Measurements from ENCODE around the gene IGLL5. TPM values are rescaled to one million over a fixed set of nuclear protein-coding genes. Genes with fewer than 3 reads are reported as not detected.

The IGLL5 gene
- total RNA-seq, 1 donor from 2014 or later: not detected

DNA sequence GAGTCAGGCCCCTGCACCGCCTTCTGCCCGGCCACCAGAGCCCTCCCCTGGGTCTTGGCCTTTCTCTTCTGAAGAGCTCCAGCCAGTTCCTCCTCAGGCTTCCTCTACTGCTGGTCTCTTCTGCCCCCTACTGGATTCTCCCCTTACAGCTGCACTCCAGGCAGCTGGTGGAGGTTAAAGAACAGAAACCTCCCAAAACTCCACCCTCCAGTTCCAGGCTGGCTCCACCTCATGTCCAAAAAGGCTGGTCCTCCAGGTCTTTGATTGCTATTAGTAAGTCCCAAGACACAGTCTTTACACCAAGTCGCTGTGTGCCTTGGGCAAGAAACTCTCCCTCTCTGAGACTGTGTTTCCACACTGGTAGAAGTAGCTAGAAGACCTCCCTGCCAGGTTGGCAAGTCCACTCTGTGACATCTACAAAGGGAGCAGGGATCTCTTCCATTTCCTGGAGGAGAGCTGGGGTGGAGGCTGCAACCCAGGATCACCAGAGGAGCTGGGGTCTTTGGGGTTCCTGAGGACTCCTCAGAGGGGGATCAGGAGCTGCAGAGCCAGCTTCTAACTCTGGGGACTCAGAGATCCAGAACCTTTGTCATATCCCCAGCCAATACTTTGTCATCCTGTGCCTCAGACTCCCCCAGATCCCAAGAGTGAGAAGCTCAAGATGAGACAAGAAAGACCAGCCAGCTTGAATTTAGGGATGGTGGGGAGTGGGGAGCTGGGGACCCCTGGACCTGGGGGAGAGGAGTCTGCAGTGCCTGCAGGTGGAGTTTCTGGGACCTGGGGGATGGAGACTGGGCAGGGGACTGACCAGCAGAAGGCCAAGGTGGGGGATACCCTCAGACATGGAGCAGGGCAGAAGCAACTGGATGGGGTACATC, 3.4 kb upstream of the IGLL5 start:
- no peak overlapping the region for H3K4me3 Mint-ChIP-seq
- H3K9me3 Mint-ChIP-seq: no peaks in the 10 kb centered on the region
- no peaks in the 10 kb centered on the region for H3K36me3 Mint-ChIP-seq
- peaks cover 39% of the 10 kb centered on the region for H3K27me3 Mint-ChIP-seq
- TF ChIP-seq, protein P1, sequence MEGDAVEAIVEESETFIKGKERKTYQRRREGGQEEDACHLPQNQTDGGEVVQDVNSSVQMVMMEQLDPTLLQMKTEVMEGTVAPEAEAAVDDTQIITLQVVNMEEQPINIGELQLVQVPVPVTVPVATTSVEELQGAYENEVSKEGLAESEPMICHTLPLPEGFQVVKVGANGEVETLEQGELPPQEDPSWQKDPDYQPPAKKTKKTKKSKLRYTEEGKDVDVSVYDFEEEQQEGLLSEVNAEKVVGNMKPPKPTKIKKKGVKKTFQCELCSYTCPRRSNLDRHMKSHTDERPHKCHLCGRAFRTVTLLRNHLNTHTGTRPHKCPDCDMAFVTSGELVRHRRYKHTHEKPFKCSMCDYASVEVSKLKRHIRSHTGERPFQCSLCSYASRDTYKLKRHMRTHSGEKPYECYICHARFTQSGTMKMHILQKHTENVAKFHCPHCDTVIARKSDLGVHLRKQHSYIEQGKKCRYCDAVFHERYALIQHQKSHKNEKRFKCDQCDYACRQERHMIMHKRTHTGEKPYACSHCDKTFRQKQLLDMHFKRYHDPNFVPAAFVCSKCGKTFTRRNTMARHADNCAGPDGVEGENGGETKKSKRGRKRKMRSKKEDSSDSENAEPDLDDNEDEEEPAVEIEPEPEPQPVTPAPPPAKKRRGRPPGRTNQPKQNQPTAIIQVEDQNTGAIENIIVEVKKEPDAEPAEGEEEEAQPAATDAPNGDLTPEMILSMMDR (conservative IDR thresholded peaks at IDR 0.05): peak; percentile 81
- H3K27ac Mint-ChIP-seq: no peak overlapping the region
- DNase-seq (ENCODE audit: extremely low spot score, unreplicated experiment): peak; percentile 52
- H3K4me1 Mint-ChIP-seq (ENCODE audit: unreplicated experiment): no peaks in the 10 kb centered on the region

DNA sequence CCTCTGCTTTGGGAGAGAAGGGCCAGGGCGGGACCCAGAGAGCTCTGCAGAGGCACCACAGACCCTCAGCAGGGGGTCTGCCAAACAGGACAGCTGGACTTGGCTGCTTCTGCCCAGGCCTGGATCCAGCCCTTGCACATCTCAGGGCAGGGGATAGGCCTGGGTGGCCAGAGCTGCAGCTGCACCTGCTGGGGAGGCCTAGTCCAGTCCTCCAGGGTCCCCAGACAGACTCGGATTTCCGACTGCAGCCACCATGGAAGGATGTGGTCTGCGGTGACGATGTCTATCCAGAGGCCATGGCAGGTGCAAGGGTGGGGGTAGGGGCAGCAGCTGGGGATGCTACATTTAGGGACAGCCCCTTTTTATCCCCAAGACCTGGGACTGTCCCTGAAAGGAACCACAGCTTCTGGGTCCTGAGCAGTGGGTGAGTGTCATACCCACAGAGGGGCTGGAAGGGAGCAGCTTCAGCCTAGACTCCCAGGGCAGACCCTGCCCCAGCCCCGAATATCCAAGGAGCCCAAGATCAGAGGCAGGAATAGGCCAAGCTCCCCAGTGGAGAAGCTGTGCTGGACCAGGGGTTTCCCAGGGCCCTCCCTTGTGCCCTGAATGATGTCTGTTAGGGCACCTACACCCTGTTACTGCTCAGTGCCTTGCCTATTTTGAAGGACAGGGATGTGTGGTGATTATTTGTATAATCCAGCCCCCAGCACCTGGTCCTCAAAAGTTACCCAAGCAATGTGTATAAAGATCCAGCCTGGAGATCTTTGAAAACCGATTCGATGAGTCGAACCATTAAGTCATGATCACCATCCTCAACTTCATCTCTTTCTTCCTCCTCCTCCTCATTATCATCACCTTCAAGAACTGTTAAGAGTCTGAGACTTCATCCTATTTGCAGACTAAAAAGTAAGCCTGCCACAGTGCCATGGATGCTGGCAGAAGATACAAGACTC, 2.5 kb upstream of the IGLL5 start:
- Mint-ChIP-seq H3K4me3 (no peak overlapping the region), H3K9me3 (no peaks in the 10 kb centered on the region), H3K4me1 (ENCODE audit: unreplicated experiment) (no peaks in the 10 kb centered on the region), H3K27ac (no peak overlapping the region), H3K27me3 (peaks cover 35% of the 10 kb centered on the region), H3K36me3 (no peaks in the 10 kb centered on the region)
- TF ChIP-seq, protein P1 (conservative IDR thresholded peaks at IDR 0.05): no peak
- DNase-seq (ENCODE audit: extremely low spot score, unreplicated experiment): peak; percentile 67

DNA sequence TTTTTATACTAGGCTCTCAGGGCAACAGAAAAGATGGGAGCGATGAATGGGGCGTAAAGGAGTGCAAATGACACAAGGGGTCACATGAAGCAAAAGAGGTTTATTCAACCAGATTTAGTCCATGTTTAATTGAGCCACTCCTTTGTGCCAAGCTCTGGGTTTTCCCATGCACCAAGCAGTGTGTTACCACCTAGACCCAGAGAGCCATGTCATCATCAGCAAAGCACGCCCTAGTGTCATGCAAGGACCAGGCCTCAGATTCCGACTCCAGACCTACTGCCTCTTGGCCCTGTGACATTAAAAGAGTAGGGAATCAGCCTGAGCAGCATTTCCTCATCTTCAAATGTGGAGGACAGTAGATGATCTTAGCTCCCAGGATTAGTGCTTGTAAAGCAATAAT, 1.1 kb upstream of the IGLL5 start:
- Mint-ChIP-seq H3K36me3 (no peaks in the 10 kb centered on the region), H3K4me1 (ENCODE audit: unreplicated experiment) (no peaks in the 10 kb centered on the region), H3K9me3 (no peaks in the 10 kb centered on the region), H3K27me3 (peaks cover 36% of the 10 kb centered on the region), H3K27ac (no peak overlapping the region), H3K4me3 (no peak overlapping the region)
- TF ChIP-seq, protein P1 (conservative IDR thresholded peaks at IDR 0.05): no peak
- peak; percentile 1 for DNase-seq (ENCODE audit: extremely low spot score, unreplicated experiment)

DNA sequence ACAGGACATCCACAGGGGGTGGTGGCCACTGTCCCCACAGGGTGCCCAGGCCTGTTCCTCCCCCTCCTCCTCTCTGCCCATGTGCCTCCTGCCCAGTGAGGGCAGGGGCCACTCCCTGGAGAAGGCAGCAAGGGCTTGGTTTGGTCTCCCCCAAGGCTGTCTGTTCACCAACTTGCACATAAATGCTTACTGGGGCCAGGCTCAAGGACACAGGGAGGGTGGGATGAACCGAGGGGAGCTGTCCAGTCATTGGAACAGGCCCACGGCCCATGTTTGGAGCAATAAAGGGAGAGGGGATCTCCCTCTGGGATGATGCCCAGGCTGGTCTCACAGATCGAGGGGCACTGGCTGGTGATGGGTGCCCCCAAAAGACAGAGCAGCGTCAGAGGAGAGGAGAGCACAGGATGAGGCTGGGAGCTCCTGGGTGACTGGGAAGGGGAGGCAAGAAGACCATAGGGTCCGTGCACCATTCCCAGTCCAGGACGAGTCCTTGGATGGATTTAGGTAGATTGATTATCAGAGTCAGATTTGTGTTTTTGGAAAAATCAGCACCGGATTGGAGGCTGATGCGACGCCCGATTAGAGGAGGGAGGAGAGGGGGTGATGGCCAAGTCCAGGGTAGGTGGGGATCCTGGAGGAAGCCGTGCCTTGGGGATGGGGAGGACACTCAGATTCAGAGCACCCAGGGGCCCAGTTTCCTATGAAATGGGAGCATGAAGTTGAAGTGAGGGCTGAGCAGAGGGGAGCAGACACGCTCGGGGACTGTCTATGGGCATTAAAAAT, 1.1 kb downstream of the IGLL5 start:
- TF ChIP-seq, protein P1 (conservative IDR thresholded peaks at IDR 0.05): no peak
- H3K4me1 Mint-ChIP-seq (ENCODE audit: unreplicated experiment): no peaks in the 10 kb centered on the region
- no peak for DNase-seq (ENCODE audit: extremely low spot score, unreplicated experiment)
- H3K27ac Mint-ChIP-seq: no peak overlapping the region
- H3K4me3 Mint-ChIP-seq: no peak overlapping the region
- H3K27me3 Mint-ChIP-seq: peaks cover 41% of the 10 kb centered on the region
- H3K36me3 Mint-ChIP-seq: no peaks in the 10 kb centered on the region
- no peaks in the 10 kb centered on the region for H3K9me3 Mint-ChIP-seq

DNA sequence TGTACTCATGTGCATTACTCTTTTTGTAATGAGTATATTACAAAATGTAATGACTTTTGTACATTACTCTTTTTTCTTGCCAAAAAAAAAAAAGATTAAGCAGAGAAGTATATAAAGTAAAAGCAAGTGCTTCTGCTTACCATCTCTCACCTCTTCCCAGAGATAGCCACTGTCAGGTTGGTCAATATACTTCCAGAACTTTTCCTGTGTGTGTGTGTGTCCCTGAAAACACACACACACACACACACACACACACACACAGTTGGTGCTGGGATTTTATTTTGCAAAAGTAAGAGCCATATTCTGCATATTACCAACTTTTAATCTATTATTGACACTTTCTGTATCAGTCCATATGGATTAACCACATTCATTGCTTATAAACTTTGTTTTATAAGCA, 2.5 kb downstream of the IGLL5 start:
- H3K27me3 Mint-ChIP-seq: peaks cover 36% of the 10 kb centered on the region
- TF ChIP-seq, protein P1 (conservative IDR thresholded peaks at IDR 0.05): no peak
- no peaks in the 10 kb centered on the region for H3K9me3 Mint-ChIP-seq
- H3K36me3 Mint-ChIP-seq: no peaks in the 10 kb centered on the region
- no peaks in the 10 kb centered on the region for H3K4me1 Mint-ChIP-seq (ENCODE audit: unreplicated experiment)
- DNase-seq (ENCODE audit: extremely low spot score, unreplicated experiment): no peak
- no peak overlapping the region for H3K4me3 Mint-ChIP-seq
- no peak overlapping the region for H3K27ac Mint-ChIP-seq

All from type B pancreatic cell (in vitro differentiated cells).